Neural cell (in vitro differentiated cells): Measurements from ENCODE around the gene PCYT2. TPM values are rescaled to one million over a fixed set of nuclear protein-coding genes. Genes with fewer than 3 reads are reported as not detected.

Source experiments
- H2AFZ ChIP-seq: fragments of 200-600, 300-800 bp; sonication (generic), shearing (Covaris generic); 2 replicates; pipeline ENCODE4 v1.6.0; 2014; ENCODE audit warnings: low read depth, mild to moderate bottlenecking, antibody characterized with exemption, low read length, moderate library complexity
- H3F3A ChIP-seq: fragments of 200-600 bp; shearing (Covaris generic); 2 replicates; pipeline ENCODE4 v1.6.1; 2016; ENCODE audit warnings: mild to moderate bottlenecking, moderate library complexity, mixed read lengths, antibody characterized with exemption, low read length; ENCODE audit not compliant: insufficient read depth, poor library complexity, severe bottlenecking
- H3K27ac ChIP-seq: fragments of 200-600, 300-800 bp; sonication (generic), shearing (Covaris generic); 2 replicates; pipeline ENCODE4 v1.5.1; 2014; ENCODE audit warnings: mild to moderate bottlenecking, low read length, moderate library complexity
- H3K27me3 ChIP-seq: fragments of 300-800, 200-600 bp; sonication (generic), shearing (Covaris generic); 2 replicates; pipeline ENCODE4 v1.6.0; 2014; ENCODE audit warnings: mild to moderate bottlenecking, low read depth, low read length, moderate library complexity; ENCODE audit not compliant: insufficient read depth
- H3K36me3 ChIP-seq: fragments of 300-800, 200-600 bp; sonication (generic), shearing (Covaris generic); 2 replicates; pipeline ENCODE4 v1.5.1; 2014; ENCODE audit warnings: mild to moderate bottlenecking, antibody characterized with exemption, low read length, moderate library complexity; ENCODE audit not compliant: insufficient read depth
- H3K4me2 ChIP-seq: fragments of 300-800, 200-600 bp; sonication (generic), shearing (Covaris generic); 2 replicates; pipeline ENCODE4 v1.6.0; 2014; ENCODE audit warnings: mild to moderate bottlenecking, low read length
- H3K4me3 ChIP-seq: fragments of 300-800, 200-600 bp; sonication (generic), shearing (Covaris generic); 2 replicates; pipeline ENCODE4 v1.5.1; 2014; ENCODE audit warnings: mild to moderate bottlenecking, low read length, moderate library complexity
- H3K79me2 ChIP-seq: fragments of 200-600 bp; shearing (Covaris generic); replicated peaks from 2 replicates; pipeline ENCODE4 v1.6.0; 2014; ENCODE audit warnings: mild to moderate bottlenecking, low read length, moderate library complexity; ENCODE audit not compliant: insufficient read depth
- H3K9ac ChIP-seq: fragments of 300-800, 200-600 bp; sonication (generic), shearing (Covaris generic); 2 replicates; pipeline ENCODE4 v1.6.1; 2016; ENCODE audit warnings: mild to moderate bottlenecking, low read length, mixed read lengths
- H3K9me2 ChIP-seq: fragments of 200-600 bp; shearing (Covaris generic); 2 replicates; pipeline ENCODE4 v1.6.1; 2016; ENCODE audit warnings: mild to moderate bottlenecking, low read length, mixed read lengths; ENCODE audit not compliant: insufficient read depth
- H3K9me3 ChIP-seq: fragments of 200-600, 300-800 bp; sonication (generic), shearing (Covaris generic); 2 replicates; pipeline ENCODE4 v1.6.1; 2016; ENCODE audit warnings: mild to moderate bottlenecking, mixed run types, low read length, moderate library complexity, mixed read lengths
- H4K20me1 ChIP-seq: fragments of 200-600 bp; shearing (Covaris generic); 2 replicates; pipeline ENCODE4 v1.6.1; 2016; ENCODE audit warnings: mild to moderate bottlenecking, mixed run types; ENCODE audit not compliant: insufficient read depth
- CTCF ChIP-seq: fragments of 450-650 bp; IDR thresholded peaks from 2 replicates; pipeline ENCODE4 v1.5.1; 2014; ENCODE audit warnings: antibody characterized with exemption, mild to moderate bottlenecking, moderate library complexity; ENCODE audit not compliant: poor library complexity, severe bottlenecking
- EP300 ChIP-seq: fragments of 450-650 bp; conservative IDR thresholded peaks from 2 replicates; pipeline ENCODE4 v1.6.1; 2014; ENCODE audit warnings: antibody characterized with exemption, mild to moderate bottlenecking, moderate library complexity; ENCODE audit not compliant: poor library complexity, severe bottlenecking
- EZH2 ChIP-seq: fragments of 200-600, 300-800 bp; shearing (Covaris generic), sonication (generic); IDR thresholded peaks from 2 replicates; pipeline ENCODE4 v1.6.1; 2014; ENCODE audit warnings: antibody characterized with exemption, low read length, borderline replicate concordance, mild to moderate bottlenecking; ENCODE audit not compliant: insufficient read depth, poor library complexity, severe bottlenecking
- MXI1 ChIP-seq: fragments of 450-650 bp; conservative IDR thresholded peaks from 2 replicates; pipeline ENCODE4 v1.6.1; 2014; ENCODE audit warnings: antibody characterized with exemption, mild to moderate bottlenecking; ENCODE audit not compliant: poor library complexity, severe bottlenecking
- POLR2AphosphoS5 ChIP-seq: IDR thresholded peaks from 2 replicates; pipeline ENCODE4 v1.6.1; 2012
- RAD21 ChIP-seq: fragments of 450-650 bp; conservative IDR thresholded peaks from 2 replicates; pipeline ENCODE4 v1.6.1; 2014; ENCODE audit warnings: antibody characterized with exemption, mild to moderate bottlenecking, moderate library complexity
- REST ChIP-seq: IDR thresholded peaks from 2 replicates; pipeline ENCODE4 v1.6.1; 2012; ENCODE audit warnings: borderline replicate concordance
- SMC3 ChIP-seq: fragments of 450-650 bp; conservative IDR thresholded peaks from 2 replicates; pipeline ENCODE4 v1.6.1; 2014; ENCODE audit warnings: antibody characterized with exemption, mild to moderate bottlenecking, moderate library complexity; ENCODE audit not compliant: poor library complexity
- TAF1 ChIP-seq: IDR thresholded peaks from 2 replicates; pipeline ENCODE4 v1.6.1; 2012; ENCODE audit warnings: low read depth
- polyA plus RNA-seq: library from polyadenylated mRNA; depleted of rRNA; stranded (reverse); fragments of >200 nt; gene quantifications from 2 replicates; pipeline ENCODE4 v1.2.3, GENCODE V29; 2014

The PCYT2 gene
- polyA plus RNA-seq, 1 donor from 2014 or later = 35.3 TPM

GRCh38 chr17:81921996-81922565 lies 10.9 kb upstream of the PCYT2 start:
- H2AFZ ChIP-seq = no peak overlapping the region
- no peaks in the 10 kb centered on the region for H4K20me1 ChIP-seq
- no peak overlapping the region for H3K27ac ChIP-seq

GRCh38 chr17:81921537-81921862 lies 10.3 kb upstream of the PCYT2 start:
- no peak overlapping the region for H2AFZ ChIP-seq
- no peak overlapping the region for H3K9ac ChIP-seq
- H3F3A ChIP-seq = no peaks in the 10 kb centered on the region
- H3K79me2 ChIP-seq = peaks cover 32% of the 10 kb centered on the region
- H3K9me2 ChIP-seq = no peaks in the 10 kb centered on the region
- H3K27me3 ChIP-seq = no peaks in the 10 kb centered on the region
- H3K4me2 ChIP-seq = no peak overlapping the region
- H3K9me3 ChIP-seq = no peaks in the 10 kb centered on the region
- no peak overlapping the region for H3K27ac ChIP-seq
- no peak for TF ChIP-seq REST
- TF ChIP-seq EP300 = no peak
- no peak overlapping the region for H3K4me3 ChIP-seq
- no peaks in the 10 kb centered on the region for H4K20me1 ChIP-seq
- no peaks in the 10 kb centered on the region for H3K36me3 ChIP-seq

More at GRCh38 chr17:81921996-81922565, 10.9 kb upstream of the PCYT2 start:
- Histone ChIP-seq H3K9ac (no peak overlapping the region), H3K36me3 (no peaks in the 10 kb centered on the region), H3K27me3 (no peaks in the 10 kb centered on the region), H3F3A (no peaks in the 10 kb centered on the region), H3K79me2 (peaks cover 31% of the 10 kb centered on the region), H3K9me3 (no peaks in the 10 kb centered on the region), H3K9me2 (no peaks in the 10 kb centered on the region), H3K4me2 (no peak overlapping the region), H3K4me3 (no peak overlapping the region)
- TF ChIP-seq EP300 = no peak
- TF ChIP-seq POLR2AphosphoS5 = no peak
- TF ChIP-seq EZH2 = no peak
- TF ChIP-seq CTCF = no peak
- TF ChIP-seq TAF1 = no peak
- TF ChIP-seq MXI1 = no peak
- no peak for TF ChIP-seq RAD21
- no peak for TF ChIP-seq REST
- no peak for TF ChIP-seq SMC3
